GM12878 (cell line): ENCODE data around the gene RGS6.

Source experiments
- CTCF ChIP-seq, 3 experiments: IDR thresholded peaks in 2 of 3; conservative IDR thresholded peaks in 1 of 3; 2 replicates each; pipeline ENCODE4 v1.5.1; 2011; ENCODE audit warnings: low read depth in 3 of 3, low read length in 3 of 3, mild to moderate bottlenecking in 3 of 3, control low read depth in 2 of 3, moderate library complexity in 2 of 3, inconsistent platforms in 1 of 3, mixed read lengths in 1 of 3; ENCODE audit not compliant: control insufficient read depth in 2 of 3, insufficient read depth in 1 of 3; ENCODE audit errors: extremely low read depth in 1 of 3
- EP300 ChIP-seq, 2 experiments: fragments of 150-350 bp in 1 of 2; IDR thresholded peaks; 2 replicates each; pipeline ENCODE4 v1.6.1; 2011 to 2012; ENCODE audit warnings: low read depth in 2 of 2, low read length in 2 of 2, borderline replicate concordance in 1 of 2, improper control_type of control experiment in 1 of 2, inconsistent platforms in 1 of 2; ENCODE audit not compliant: control insufficient read depth in 1 of 2
- EZH2 ChIP-seq: IDR thresholded peaks from 2 replicates; pipeline ENCODE4 v1.6.1; 2012; ENCODE audit warnings: low read depth, mild to moderate bottlenecking, control low read depth, inconsistent platforms, low read length, borderline replicate concordance; ENCODE audit not compliant: control insufficient read depth
- JUND ChIP-seq: IDR thresholded peaks from 2 replicates; pipeline ENCODE4 v1.6.1; 2012; ENCODE audit warnings: low read depth, mild to moderate bottlenecking, low read length, improper control_type of control experiment, moderate library complexity
- TBL1XR1 ChIP-seq: IDR thresholded peaks from 2 replicates; pipeline ENCODE4 v1.6.1; 2012; ENCODE audit warnings: low read depth, low read length, improper control_type of control experiment
- ZBED1 ChIP-seq: IDR thresholded peaks from 2 replicates; pipeline ENCODE4 v1.6.1; 2016; ENCODE audit warnings: borderline replicate concordance
- ZNF384 ChIP-seq: IDR thresholded peaks from 2 replicates; pipeline ENCODE4 v1.6.1; 2012; ENCODE audit warnings: low read depth, mild to moderate bottlenecking, low read length, improper control_type of control experiment, borderline replicate concordance
- TF ChIP-seq, protein P1 (sequence below): IDR thresholded peaks from 2 replicates; pipeline ENCODE4 v1.6.1; 2012; ENCODE audit warnings: low read depth, low read length, improper control_type of control experiment

- TF ChIP-seq CTCF (IDR thresholded peaks at IDR 0.05 in 2 of 3, conservative IDR thresholded peaks at IDR 0.05 in 1 of 3; ENCODE audit: control insufficient read depth in 2 of 3, extremely low read depth in 1 of 3, insufficient read depth in 1 of 3, low read depth in 3 of 3, low read length in 3 of 3) (no peak), ZNF384 (no peak), ZBED1 (no peak), EP300 (IDR thresholded peaks at IDR 0.05; ENCODE audit: borderline replicate concordance in 1 of 2, control insufficient read depth in 1 of 2, low read depth in 2 of 2, low read length in 2 of 2) (no peak), EZH2 (no peak), TBL1XR1 (no peak), JUND (no peak)
- TF ChIP-seq, protein P1, sequence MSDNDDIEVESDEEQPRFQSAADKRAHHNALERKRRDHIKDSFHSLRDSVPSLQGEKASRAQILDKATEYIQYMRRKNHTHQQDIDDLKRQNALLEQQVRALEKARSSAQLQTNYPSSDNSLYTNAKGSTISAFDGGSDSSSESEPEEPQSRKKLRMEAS = no peak
Measured at GRCh38 chr14:72610096-72610830, 678.0 kb downstream of the RGS6 start.
